Heart left ventricle (tissue), 16 donors: Measurements from ENCODE around the gene FAM53A. TPM values are rescaled to one million over a fixed set of nuclear protein-coding genes. Genes with fewer than 3 reads are reported as not detected.

Experiments used
- ATAC-seq, 4 donors: fragments of 200-7000 bp; cut with Tn5 transposase; one replicate each; pipeline ENCODE4 v1.9.1; 2020 to 2022; ENCODE audit warnings: moderate library complexity in 4 of 4, mild to moderate bottlenecking in 3 of 4, moderate number of reproducible peaks in 1 of 4
- DNase-seq, 5 donors: peaks; one replicate each; pipeline ENCODE4 v3.0.0-alpha.2; 2020
- H3K27ac ChIP-seq, 12 donors: fragments of 200-600 bp; sonication (generic) in 4 of 12; one replicate each; pipeline versions ENCODE4 v1.5.0 to v1.8.0; 2016 to 2022; ENCODE audit warnings: mild to moderate bottlenecking in 2 of 12
- H3K27me3 ChIP-seq, 9 donors: fragments of 200-600 bp; sonication (generic) in 2 of 9; one replicate each; pipeline versions ENCODE4 v1.5.1 to v1.8.0; 2016 to 2022; ENCODE audit warnings: mild to moderate bottlenecking in 3 of 9
- H3K36me3 ChIP-seq, 9 donors: fragments of 200-600 bp; sonication (generic) in 2 of 9; one replicate each; pipeline versions ENCODE4 v1.5.0 to v1.8.0; 2018 to 2022; ENCODE audit warnings: mild to moderate bottlenecking in 2 of 9
- H3K4me1 ChIP-seq, 12 donors: fragments of 200-600 bp; sonication (generic) in 4 of 12; one replicate each; pipeline versions ENCODE4 v1.5.0 to v1.8.0; 2016 to 2022; ENCODE audit warnings: mild to moderate bottlenecking in 3 of 12
- H3K4me3 ChIP-seq, 12 donors: fragments of 200-600 bp; sonication (generic) in 4 of 12; one replicate each; pipeline versions ENCODE4 v1.5.0 to v1.8.0; 2017 to 2022; ENCODE audit warnings: mild to moderate bottlenecking in 9 of 12, moderate library complexity in 4 of 12
- H3K9me3 ChIP-seq, 12 donors: fragments of 200-600 bp; sonication (generic) in 4 of 12; one replicate each; pipeline versions ENCODE4 v1.5.0 to v1.8.0; 2016 to 2022; ENCODE audit warnings: mild to moderate bottlenecking in 1 of 12
- CTCF ChIP-seq, 12 donors: fragments of 200-600 bp; sonication (generic) in 4 of 12; IDR thresholded peaks; one replicate each; pipeline versions ENCODE4 v1.5.0 to v1.8.0; 2018 to 2022; ENCODE audit warnings: antibody characterized with exemption in 12 of 12, mild to moderate bottlenecking in 5 of 12
- POLR2A ChIP-seq, 2 donors: fragments of 450-650 bp; IDR thresholded peaks; one replicate each; pipeline ENCODE4 v1.6.1; 2017; ENCODE audit warnings: antibody characterized with exemption in 2 of 2, mild to moderate bottlenecking in 2 of 2, moderate library complexity in 2 of 2
- WGBS, 4 donors: extraction: QIAGEN DNeasy Blood & Tissue Kit in 2 of 4; methylation state at CpG; one replicate each; pipeline versions ENCODE4 v1.1.5 to v1.1.7; 2013 to 2018; 5-methylcytosine and 5-hydroxymethylcytosine counted together
- intact Hi-C, 10 donors: fragments of 100-400 bp; cut with DNase I; formaldehyde crosslinking; loops; one replicate each; pipeline versions ENCODE4 v1.11.1 to v1.14.2; 2022
- polyA plus RNA-seq, 2 donors: library from polyadenylated mRNA; stranded (reverse); fragments of 200-250 nt; gene quantifications; one replicate each; pipeline ENCODE4 v1.2.3, GENCODE V29; 2013
- total RNA-seq, 9 donors: library from RNA; depleted of rRNA in 2 of 9; stranded (reverse); fragments of >200 nt in 2 of 9; fragmentation: NEBNext Ultra II Directional in 3 of 9; extraction: Animal tissue kit (Norgen Biotek cat#: 25700) in 3 of 9; gene quantifications; one replicate each; pipeline versions ENCODE4 v1.1.0 to v1.2.4, GENCODE V29; 2016 to 2023
- donor health status: ischemic (EF 13 %, LVEDD 7.1; RV severe dilation, severe dysfunction).
- donor health status: healthy with polysubstance abuse.
- donor health status: DM: no; HTN: yes; CAD: no.
- donor health status: DM: no; HTN: no; CAD: no.
- donor health status: ischemic (EF 25% LVEDD 6.9; RV normal size, moderate dysfunction).
- donor health status: ischemic (EF 25% LVEDD 5.7; RV mildly dilated, moderate dysfunction).
- donor health status: healthy.
- donor health status: DM: yes; HTN: yes; CAD: no.
- donor health status: ischemic (EF 35%, LVEDD 5.7; RV mildly dilated, moderate dysfunction).
- donor health status: nonischemic (EF 11% LVEDD 7.7; RV severe dilation, severe dysfunction).
- donor health status: DM: yes; HTN: yes; CAD: no.
- donor health status: PGD.
- donor health status: ischemic (EF 29% LVEDD 5.4; RV normal size, mild dysfunction).
- donor health status: nonischemic (EF 23%, LVEDD 6.1; RV moderate dilation, normal function).

Gene FAM53A
- total and polyA plus RNA-seq, 11 donors, result 0.42 to 2.3 (median 0.99) TPM

- no peaks in the 10 kb centered on the region for H3K27me3 ChIP-seq
- TF ChIP-seq CTCF (IDR thresholded peaks at IDR 0.05), result no peak
- no peak for TF ChIP-seq POLR2A (IDR thresholded peaks at IDR 0.05)
- no peak overlapping the region for H3K27ac ChIP-seq
- no peaks in the 10 kb centered on the region for H3K9me3 ChIP-seq
- intact Hi-C loops, result no loop called here
- no peaks in the 10 kb centered on the region for H3K36me3 ChIP-seq
- ATAC-seq, result no peak
- H3K4me1 ChIP-seq, result peaks cover 0 to 12% (median 1%) of the 10 kb centered on the region in 12 donors
- no peak overlapping the region for H3K4me3 ChIP-seq
- no peak for DNase-seq
- WGBS, 4 donors, result 68 to 83% (median 73%) methylated on average over 3 of the region's 3 CpGs
These were observed 35.2 kb downstream of the FAM53A start for GRCh38 chr4:1648962-1649361.

- no peaks in the 10 kb centered on the region for H3K27me3 ChIP-seq
- DNase-seq, result no peak
- H3K9me3 ChIP-seq, result no peaks in the 10 kb centered on the region
- WGBS, 4 donors, result 82 to 91% (median 87%) methylated on average over 19 of the region's 19 CpGs
- no peaks in the 10 kb centered on the region for H3K36me3 ChIP-seq
- no peak overlapping the region for H3K4me3 ChIP-seq
- TF ChIP-seq CTCF (IDR thresholded peaks at IDR 0.05) (no peak), POLR2A (IDR thresholded peaks at IDR 0.05) (no peak)
- no peak for ATAC-seq
- peaks cover 0 to 12% (median 1%) of the 10 kb centered on the region in 12 donors for H3K4me1 ChIP-seq
- intact Hi-C loops, result no loop called here
- no peak overlapping the region for H3K27ac ChIP-seq
These were observed 36.7 kb downstream of the FAM53A start for GRCh38 chr4:1647432-1647831.

GRCh38 chr4:1646690-1647089 is 37.4 kb downstream of the FAM53A start:
- H3K27ac ChIP-seq, result no peak overlapping the region
- no peaks in the 10 kb centered on the region for H3K27me3 ChIP-seq
- DNase-seq, result peak in 1 of 5 donors; percentile 17
- 81 to 88% (median 84%) methylated on average over 7 of the region's 7 CpGs for WGBS, 4 donors
- H3K4me1 ChIP-seq, result peaks cover 0 to 12% (median 1%) of the 10 kb centered on the region in 12 donors
- TF ChIP-seq CTCF (IDR thresholded peaks at IDR 0.05) (no peak), POLR2A (IDR thresholded peaks at IDR 0.05) (no peak)
- no peak for ATAC-seq
- intact Hi-C loops, result no loop called here
- H3K9me3 ChIP-seq, result no peaks in the 10 kb centered on the region
- H3K36me3 ChIP-seq, result no peaks in the 10 kb centered on the region
- H3K4me3 ChIP-seq, result no peak overlapping the region

GRCh38 chr4:1644891-1645657 is 39.0 kb downstream of the FAM53A start:
- Histone ChIP-seq H3K9me3 (no peaks in the 10 kb centered on the region), H3K27ac (peak overlapping the region in 7 of 12 donors; percentile 15 to 85 (median 43))
- WGBS, 4 donors, result 28 to 46% (median 33%) methylated on average over 13 to 21 of the region's 21 CpGs

More at GRCh38 chr4:1644891-1645657, 39.0 kb downstream of the FAM53A start:
- no peak for TF ChIP-seq CTCF (IDR thresholded peaks at IDR 0.05)
- no peak for TF ChIP-seq POLR2A (IDR thresholded peaks at IDR 0.05)
- ATAC-seq (peak; percentile 90 to 94 (median 93)), DNase-seq (peak; percentile 43 to 79 (median 74))
- H3K27me3 ChIP-seq, result no peaks in the 10 kb centered on the region
- no peaks in the 10 kb centered on the region for H3K36me3 ChIP-seq
- H3K4me3 ChIP-seq, result peak overlapping the region in 2 of 12 donors; percentile 3 to 7
- intact Hi-C loops, result no loop called here
- H3K4me1 ChIP-seq, result peaks cover 0 to 12% (median 1%) of the 10 kb centered on the region in 12 donors
